Activated gamma-delta T cell treated with Interleukin-2 at 50 U/mL for 16 hours (primary cell): ENCODE measurements around the gene TSHZ2.
"Not testable (repeated sequence)": the region's sequence is repeated elsewhere in the genome, so short reads cannot be mapped to it uniquely, and the experiment has no call there.

Experiments used
- DNase-seq: peaks from one replicate; pipeline ENCODE4 v3.0.0-alpha.2; 2020

Gene TSHZ2

GRCh38 chr20:53530440-53530839 is 558.3 kb downstream of the TSHZ2 start:
- DNase-seq = no peak

- not testable (repeated sequence) for DNase-seq
Observed at GRCh38 chr20:53532654-53533312, 560.6 kb downstream of the TSHZ2 start.

- no peak for DNase-seq
Observed at GRCh38 chr20:53533500-53533899, 561.3 kb downstream of the TSHZ2 start.

- no peak for DNase-seq
Observed at GRCh38 chr20:53534037-53534436, 561.9 kb downstream of the TSHZ2 start.

- DNase-seq = no peak
Observed at GRCh38 chr20:53535878-53536277, 563.7 kb downstream of the TSHZ2 start.

GRCh38 chr20:53536382-53536781 is 564.2 kb downstream of the TSHZ2 start:
- DNase-seq = not testable (repeated sequence)

- DNase-seq = no peak
Observed at GRCh38 chr20:53539516-53539915, 567.4 kb downstream of the TSHZ2 start.
